Esophagus muscularis mucosa (tissue), 3 donors: ENCODE data around the gene SLC35B3.

Experiments used
- CTCF ChIP-seq, 3 experiments: fragments of 200-600 bp in 2 of 3; fragments of 450-650 bp in 1 of 3; sonication (generic) in 2 of 3; IDR thresholded peaks; one replicate each; pipeline ENCODE4 v1.5.1; 2017 to 2019; ENCODE audit warnings: antibody characterized with exemption in 3 of 3, mild to moderate bottlenecking in 2 of 3, moderate library complexity in 1 of 3
- POLR2A ChIP-seq: fragments of 450-650 bp; IDR thresholded peaks from one replicate; pipeline ENCODE4 v1.6.1; 2017; ENCODE audit warnings: antibody characterized with exemption, moderate library complexity, mild to moderate bottlenecking, low read depth
- POLR2AphosphoS5 ChIP-seq, 2 donors: sonication (generic); formaldehyde crosslinking; IDR thresholded peaks; one replicate each; pipeline ENCODE4 v1.6.1; 2017; ENCODE audit warnings: antibody characterized with exemption in 2 of 2

GRCh38 chr6:8468552-8469356 is 33.4 kb upstream of the SLC35B3 start:
- TF ChIP-seq POLR2AphosphoS5 (IDR thresholded peaks at IDR 0.05): no peak
- no peak for TF ChIP-seq CTCF (IDR thresholded peaks at IDR 0.05)
- no peak for TF ChIP-seq POLR2A
